ENCODE measurements around the gene BCL2A1. TPM values are rescaled to one million over a fixed set of nuclear protein-coding genes. Genes with fewer than 3 reads are reported as not detected.

BCL2A1 gene
- total and polyA plus RNA-seq, 2 donors (not counting 1 experiment from before 2014, with no cell fraction given), result 0.31 to 8.9 TPM

- TF ChIP-seq EZH2 (IDR thresholded peaks at IDR 0.05; ENCODE audit: low read length, missing control alignments) (no peak), CTCF (conservative IDR thresholded peaks at IDR 0.05 in 1 of 2, IDR thresholded peaks at IDR 0.05 in 1 of 2; ENCODE audit: low read depth in 1 of 2, low read length in 2 of 2) (no peak)
- H3K36me3 ChIP-seq (ENCODE audit: control insufficient read depth, insufficient read depth, low read length), result no peaks in the 10 kb centered on the region
- H2AFZ ChIP-seq (ENCODE audit: low read length), result no peak overlapping the region
- no peaks in the 10 kb centered on the region for H3K27me3 ChIP-seq (ENCODE audit: control insufficient read depth, insufficient read depth, low read length)
- H3K27ac ChIP-seq (ENCODE audit: insufficient read depth, low read length), result no peak overlapping the region
- H4K20me1 ChIP-seq (ENCODE audit: control insufficient read depth, extremely low read depth, insufficient read depth, low read length), result no peaks in the 10 kb centered on the region
- DNase-seq (ENCODE audit: low read depth in 2 of 2), result peak in 1 of 2 donors; percentile 47
- no peak overlapping the region for H3K4me2 ChIP-seq (ENCODE audit: extremely low read depth, insufficient read depth, low read length)
- no peaks in the 10 kb centered on the region for H3K79me2 ChIP-seq (ENCODE audit: control insufficient read depth, insufficient read depth, low read length)
- H3K4me1 ChIP-seq (ENCODE audit: control insufficient read depth, extremely low read depth, insufficient read depth, low read length), result peaks cover 8% of the 10 kb centered on the region
- no peak overlapping the region for H3K9ac ChIP-seq (ENCODE audit: insufficient read depth, low read length)
- no peaks in the 10 kb centered on the region for H3K9me3 ChIP-seq (ENCODE audit: control insufficient read depth, insufficient read depth, low read depth, low read length)
- H3K4me3 ChIP-seq (replicated peaks in 1 of 4; ENCODE audit: control extremely low read depth in 1 of 4, insufficient read depth in 1 of 4, low read depth in 3 of 4, low read length in 4 of 4), result no peak overlapping the region
These were observed 6.5 kb upstream of the BCL2A1 start for GRCh38 chr15:79977431-79978054.

GRCh38 chr15:79973456-79974195 lies 2.6 kb upstream of the BCL2A1 start:
- TF ChIP-seq CTCF (conservative IDR thresholded peaks at IDR 0.05 in 1 of 2, IDR thresholded peaks at IDR 0.05 in 1 of 2; ENCODE audit: low read depth in 1 of 2, low read length in 2 of 2) (no peak), EZH2 (IDR thresholded peaks at IDR 0.05; ENCODE audit: low read length, missing control alignments) (no peak)
- H3K79me2 ChIP-seq (ENCODE audit: control insufficient read depth, insufficient read depth, low read length), result no peaks in the 10 kb centered on the region
- no peaks in the 10 kb centered on the region for H3K9me3 ChIP-seq (ENCODE audit: control insufficient read depth, insufficient read depth, low read depth, low read length)
- peaks cover 13% of the 10 kb centered on the region for H3K4me1 ChIP-seq (ENCODE audit: control insufficient read depth, extremely low read depth, insufficient read depth, low read length)
- DNase-seq (ENCODE audit: low read depth in 2 of 2), result no peak
- no peaks in the 10 kb centered on the region for H3K36me3 ChIP-seq (ENCODE audit: control insufficient read depth, insufficient read depth, low read length)
- no peaks in the 10 kb centered on the region for H4K20me1 ChIP-seq (ENCODE audit: control insufficient read depth, extremely low read depth, insufficient read depth, low read length)
- H3K4me2 ChIP-seq (ENCODE audit: extremely low read depth, insufficient read depth, low read length), result no peak overlapping the region
- H3K27me3 ChIP-seq (ENCODE audit: control insufficient read depth, insufficient read depth, low read length), result no peaks in the 10 kb centered on the region
- no peak overlapping the region for H3K27ac ChIP-seq (ENCODE audit: insufficient read depth, low read length)
- no peak overlapping the region for H3K4me3 ChIP-seq (replicated peaks in 1 of 4; ENCODE audit: control extremely low read depth in 1 of 4, insufficient read depth in 1 of 4, low read depth in 3 of 4, low read length in 4 of 4)
- no peak overlapping the region for H2AFZ ChIP-seq (ENCODE audit: low read length)
- no peak overlapping the region for H3K9ac ChIP-seq (ENCODE audit: insufficient read depth, low read length)

- H3K27ac ChIP-seq (ENCODE audit: insufficient read depth, low read length), result no peak overlapping the region
- H3K36me3 ChIP-seq (ENCODE audit: control insufficient read depth, insufficient read depth, low read length), result no peaks in the 10 kb centered on the region
- H2AFZ ChIP-seq (ENCODE audit: low read length), result no peak overlapping the region
- no peaks in the 10 kb centered on the region for H4K20me1 ChIP-seq (ENCODE audit: control insufficient read depth, extremely low read depth, insufficient read depth, low read length)
- H3K4me1 ChIP-seq (ENCODE audit: control insufficient read depth, extremely low read depth, insufficient read depth, low read length), result peaks cover 7% of the 10 kb centered on the region
- no peak overlapping the region for H3K4me3 ChIP-seq (replicated peaks in 1 of 4; ENCODE audit: control extremely low read depth in 1 of 4, insufficient read depth in 1 of 4, low read depth in 3 of 4, low read length in 4 of 4)
- no peaks in the 10 kb centered on the region for H3K27me3 ChIP-seq (ENCODE audit: control insufficient read depth, insufficient read depth, low read length)
- no peak overlapping the region for H3K4me2 ChIP-seq (ENCODE audit: extremely low read depth, insufficient read depth, low read length)
- DNase-seq (ENCODE audit: low read depth in 2 of 2), result no peak
- no peak overlapping the region for H3K9ac ChIP-seq (ENCODE audit: insufficient read depth, low read length)
- no peaks in the 10 kb centered on the region for H3K79me2 ChIP-seq (ENCODE audit: control insufficient read depth, insufficient read depth, low read length)
- no peaks in the 10 kb centered on the region for H3K9me3 ChIP-seq (ENCODE audit: control insufficient read depth, insufficient read depth, low read depth, low read length)
- TF ChIP-seq CTCF (conservative IDR thresholded peaks at IDR 0.05 in 1 of 2, IDR thresholded peaks at IDR 0.05 in 1 of 2; ENCODE audit: low read depth in 1 of 2, low read length in 2 of 2) (no peak), EZH2 (IDR thresholded peaks at IDR 0.05; ENCODE audit: low read length, missing control alignments) (no peak)
These were observed 1.9 kb upstream of the BCL2A1 start for GRCh38 chr15:79972863-79973262.

All from fibroblast of lung (primary cell).